Caki2 (cell line): Measurements from ENCODE around the gene UBAC1. TPM values are rescaled to one million over a fixed set of nuclear protein-coding genes. Genes with fewer than 3 reads are reported as not detected.
"Not testable (repeated sequence)": the region's sequence is repeated elsewhere in the genome, so short reads cannot be mapped to it uniquely, and the experiment has no call there.

Experiments used
- DNase-seq: peaks from one replicate; pipeline ENCODE4 v3.0.0-alpha.2; 2015; ENCODE audit warnings: low read depth
- in situ Hi-C: cut with HindIII; loops from 2 replicates; pipeline ENCODE4 v1.10.0; 2016; ENCODE audit warnings: low sequenced_read_pairs, low pct_unique_long_range_greater_than_20kb, mixed read lengths
- total RNA-seq: library from RNA; depleted of rRNA; stranded (reverse); fragments of >200 nt; shearing (Covaris generic); gene quantifications from 2 replicates; pipeline ENCODE4 v1.2.3, GENCODE V29; 2014; ENCODE audit warnings: low replicate concordance

Gene UBAC1
- total RNA-seq, 1 experiment from 2014 or later: 72.0 TPM

DNA sequence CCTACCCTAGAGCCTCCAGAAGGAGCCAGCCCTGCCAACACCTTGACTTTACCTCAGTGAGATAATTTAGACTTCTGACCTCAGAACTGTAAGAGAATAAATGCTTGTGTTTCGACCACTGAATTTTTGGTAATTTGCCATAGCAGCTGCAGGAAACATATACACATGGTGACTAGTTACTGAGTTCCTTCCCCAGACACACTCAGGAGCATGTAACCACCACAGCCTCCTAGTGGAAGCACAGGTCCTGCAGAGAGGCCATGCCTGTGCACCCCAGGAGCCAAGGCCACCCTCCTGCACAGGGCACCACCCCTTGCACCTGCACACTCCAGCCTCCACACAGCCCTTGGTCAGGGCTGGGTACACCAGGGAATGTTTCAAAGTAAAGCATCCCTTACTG, 46.3 kb downstream of the UBAC1 start:
- in situ Hi-C loops: no loop called here
- no peak for DNase-seq

DNA sequence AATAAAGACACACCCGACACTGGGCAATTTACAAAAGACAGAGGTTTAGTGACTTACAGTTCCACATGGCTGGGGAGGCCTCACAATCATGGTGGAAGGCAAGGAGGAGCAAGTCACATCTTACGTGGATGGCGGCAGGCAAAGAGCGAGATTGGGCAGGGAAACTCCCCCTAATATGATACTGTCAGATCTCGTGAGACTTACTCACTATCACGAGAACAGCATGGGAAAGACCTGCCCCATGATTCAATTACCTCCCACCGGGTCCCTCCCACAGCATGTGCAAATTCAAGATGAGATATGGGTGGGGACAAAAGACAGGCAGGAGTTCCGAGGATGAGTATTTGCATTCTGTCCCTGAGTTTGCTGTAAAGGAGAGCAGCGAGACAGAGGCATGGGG, 49.9 kb downstream of the UBAC1 start:
- in situ Hi-C loops: not testable (repeated sequence)

DNA sequence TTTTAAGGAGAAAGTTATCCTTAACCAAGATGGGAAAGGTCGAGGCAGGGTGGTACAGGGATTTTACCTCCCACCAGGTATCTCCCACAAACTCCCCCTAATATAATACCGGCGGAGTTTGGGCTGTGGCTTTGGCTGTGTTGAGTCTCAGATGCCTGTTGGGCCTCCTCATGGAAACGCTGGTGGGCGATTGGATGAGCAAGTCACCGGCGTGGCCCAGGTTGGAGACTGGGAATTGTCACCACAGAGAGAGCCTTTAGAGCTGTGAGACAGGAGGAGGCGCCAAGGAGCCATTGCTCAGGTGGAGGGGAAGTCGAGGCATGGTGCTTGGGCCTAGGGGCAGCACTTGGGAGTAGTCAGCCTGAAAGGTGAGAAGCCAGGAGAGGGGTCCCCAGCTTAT, 50.4 kb downstream of the UBAC1 start:
- no peak for DNase-seq
- in situ Hi-C loops: no loop called here

More for the DNA sequence above, 49.9 kb downstream of the UBAC1 start:
- DNase-seq: not testable (repeated sequence)

DNA sequence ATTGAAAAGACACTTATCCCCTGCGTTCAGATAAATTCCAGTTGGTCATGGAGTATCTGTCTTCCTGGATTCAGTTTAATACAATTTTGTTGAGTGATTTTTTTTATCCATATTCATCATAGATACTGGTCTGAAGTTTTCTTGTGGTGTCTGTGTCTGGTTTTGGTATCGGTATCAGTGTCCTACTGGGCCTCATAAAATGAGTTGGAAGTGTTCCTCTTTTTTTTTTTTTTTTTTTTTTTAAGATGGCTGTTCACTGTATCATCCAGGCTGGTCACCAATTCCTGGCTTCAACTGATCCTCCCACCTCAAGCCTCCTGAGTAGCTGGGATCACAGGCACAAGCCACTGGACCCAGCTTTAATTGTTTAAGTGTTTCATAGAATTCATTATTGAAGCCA, 51.0 kb downstream of the UBAC1 start:
- no peak for DNase-seq
- in situ Hi-C loops: no loop called here

DNA sequence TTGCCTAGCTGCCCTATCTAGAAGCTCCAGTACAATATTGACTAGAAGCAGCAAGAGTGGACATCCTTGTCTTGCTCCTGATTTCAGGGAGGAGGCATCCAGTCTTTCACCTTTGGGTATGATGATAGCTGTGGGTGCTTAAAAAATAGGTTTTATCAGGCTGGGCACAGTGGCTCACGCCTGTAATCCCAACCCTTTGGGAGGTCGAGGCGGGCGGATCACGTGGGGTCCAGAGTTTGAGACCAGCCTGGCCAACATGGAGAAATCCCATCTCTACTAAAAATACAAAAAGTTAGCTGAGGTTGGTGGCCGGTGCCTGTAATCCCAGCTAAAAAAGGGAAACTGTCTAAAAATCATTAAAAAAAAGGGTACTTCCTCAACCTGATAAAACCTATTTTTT, 51.8 kb downstream of the UBAC1 start:
- in situ Hi-C loops: no loop called here

DNA sequence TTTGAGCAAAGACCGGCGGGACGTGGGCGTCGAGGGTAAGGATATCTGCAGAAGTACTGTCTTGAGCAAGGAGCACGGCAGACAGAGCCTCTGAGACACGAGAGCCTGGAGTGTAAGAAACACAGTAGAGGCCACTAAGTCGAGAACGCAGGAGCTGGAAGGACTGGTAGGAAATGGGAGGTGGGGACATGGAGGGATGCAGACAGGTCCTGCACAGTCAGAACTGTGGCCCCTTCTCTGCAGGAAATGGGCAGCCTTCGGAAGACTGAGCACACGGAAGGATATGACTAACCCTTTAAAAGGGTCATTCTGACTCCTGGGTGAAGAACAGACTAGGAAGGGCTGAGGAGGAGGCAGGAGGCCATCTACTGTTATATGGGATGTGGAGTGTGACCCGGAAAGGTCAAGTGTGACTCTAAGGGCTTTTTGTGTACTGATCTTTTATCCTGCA, 52.4 kb downstream of the UBAC1 start:
- in situ Hi-C loops: no loop called here
- DNase-seq: no peak

More for the DNA sequence above, 51.8 kb downstream of the UBAC1 start:
- no peak for DNase-seq

DNA sequence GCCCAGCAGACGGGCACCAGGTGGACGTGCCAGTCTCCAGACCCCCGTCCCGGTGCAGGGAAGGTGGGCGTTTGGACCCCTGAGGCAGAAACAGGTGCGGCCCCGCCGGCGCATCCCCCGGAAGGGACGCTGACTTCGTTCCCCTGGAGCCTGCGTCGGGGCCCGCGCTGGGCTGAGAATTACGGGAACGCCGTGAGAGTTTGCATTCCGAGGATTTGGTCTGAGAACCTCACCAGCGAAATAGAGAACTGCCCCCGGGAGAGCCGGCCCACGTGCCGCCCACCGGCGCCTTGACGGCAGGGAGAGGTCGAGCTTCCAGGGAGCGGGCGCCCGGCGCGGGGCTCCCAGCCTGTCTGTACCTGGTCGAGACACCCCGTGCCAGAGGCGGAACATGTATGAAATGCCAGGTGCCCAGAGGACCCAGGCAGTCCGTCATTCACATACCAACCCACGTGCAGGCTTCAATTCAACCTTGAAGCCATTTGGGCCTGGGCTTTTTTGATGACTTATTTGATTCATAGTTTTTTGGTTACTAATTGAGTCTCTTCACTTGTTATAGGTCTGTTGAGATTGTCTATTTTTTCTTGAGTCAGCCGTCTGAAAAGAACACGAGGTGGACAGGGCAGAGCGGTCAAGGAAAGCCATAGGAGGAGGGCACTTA, 53.0 kb downstream of the UBAC1 start:
- in situ Hi-C loops: no loop called here
- peak; percentile 21 for DNase-seq

DNA sequence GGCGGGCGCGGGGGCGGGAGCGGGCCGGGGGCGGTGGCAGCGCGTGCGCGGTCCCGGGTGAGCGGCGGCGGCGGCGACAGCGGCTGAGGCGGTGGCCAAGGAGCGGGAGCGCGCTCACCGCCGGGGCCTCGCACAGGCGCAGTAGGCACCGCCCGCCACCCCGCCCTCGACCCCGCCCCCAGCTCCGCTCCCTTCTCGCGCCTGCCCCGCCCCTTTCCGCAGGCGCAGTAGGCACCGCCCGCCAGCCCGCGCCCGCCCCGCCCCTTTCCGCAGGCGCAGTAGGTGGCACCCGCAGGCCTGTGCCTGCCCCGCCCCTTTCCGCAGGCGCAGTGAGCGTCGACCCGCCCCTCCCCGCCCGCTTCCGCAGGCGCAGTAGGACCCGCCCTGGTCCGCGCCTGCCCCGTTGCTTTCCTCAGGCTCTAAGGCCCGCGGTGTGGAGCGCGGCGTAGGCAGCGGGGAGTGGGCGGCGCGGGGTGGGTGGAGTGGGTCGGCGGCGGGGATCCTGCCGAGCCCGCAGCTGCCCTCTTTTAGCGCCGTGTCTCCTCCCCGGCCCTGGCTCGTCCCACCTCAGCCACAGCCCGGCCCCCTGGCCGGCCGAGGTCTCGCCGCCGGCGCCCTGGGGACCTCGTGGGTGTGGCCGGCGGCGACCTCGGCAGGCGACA, 53.6 kb downstream of the UBAC1 start, which contains the start of gene CAMSAP1:
TSS of gene CAMSAP1 (minus strand) at position 116 of the 662 bp plus-strand sequence. CDS start 387 bp downstream, outside the sequence.
- in situ Hi-C loops: no loop called here
- DNase-seq: peak; percentile 76

DNA sequence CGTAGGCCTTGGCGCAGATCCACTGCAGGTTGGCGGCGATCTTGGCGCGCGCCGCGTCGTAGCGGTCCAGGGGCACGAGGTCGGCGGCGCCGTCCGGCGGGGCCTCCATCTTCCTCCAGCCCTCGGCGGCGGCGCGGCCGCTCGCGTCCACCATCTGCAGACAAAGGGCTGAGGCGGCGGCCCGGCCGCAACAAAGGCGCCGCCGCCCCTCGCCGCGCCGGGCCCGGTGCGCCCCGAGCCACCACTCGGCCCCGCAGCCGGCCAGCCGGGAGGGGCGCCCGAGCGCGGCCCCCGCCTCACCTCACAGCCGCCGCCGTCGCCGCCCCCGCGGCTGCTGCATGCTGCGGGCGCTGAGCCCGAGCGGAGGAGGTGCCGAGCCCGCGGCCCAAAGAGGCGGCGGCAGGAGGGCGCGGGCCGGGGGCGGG, 54.2 kb downstream of the UBAC1 start:
- DNase-seq: peak; percentile 22
- in situ Hi-C loops: no loop called here

DNA sequence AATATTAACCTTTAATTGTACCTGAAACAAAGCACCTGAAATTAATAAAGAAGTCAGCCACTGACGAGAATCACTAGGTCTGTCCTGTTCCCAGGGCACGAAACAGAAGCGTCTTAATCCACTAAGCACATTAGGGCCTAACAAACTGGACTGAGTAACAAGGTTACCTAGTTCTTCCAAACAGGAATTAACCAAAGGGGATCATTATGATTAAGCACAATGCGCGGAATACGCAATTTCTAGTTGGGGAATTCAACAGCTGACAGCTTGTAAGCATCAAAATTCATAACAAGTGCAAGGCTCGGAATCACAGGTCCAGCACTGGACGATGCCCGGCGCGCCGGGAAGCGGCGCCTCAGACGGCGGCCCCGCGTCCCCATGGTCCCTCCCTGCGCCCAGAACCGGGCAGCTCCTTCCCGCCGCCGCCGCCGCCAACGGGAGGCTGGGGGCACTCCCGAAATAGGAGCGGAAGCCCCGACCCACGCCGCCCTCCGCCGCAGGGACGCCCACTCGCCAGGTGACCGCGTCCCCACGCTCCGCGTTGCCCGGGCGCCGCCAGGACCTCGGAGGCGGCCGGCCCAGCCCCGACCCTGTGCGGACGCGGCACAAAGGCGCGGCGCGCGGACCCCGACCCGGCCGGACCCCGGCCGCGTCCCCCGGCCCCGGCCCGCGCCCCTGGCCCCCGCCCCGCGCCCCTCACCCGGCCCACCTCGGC, 54.7 kb downstream of the UBAC1 start:
- DNase-seq: peak; percentile 36
- in situ Hi-C loops: no loop called here

DNA sequence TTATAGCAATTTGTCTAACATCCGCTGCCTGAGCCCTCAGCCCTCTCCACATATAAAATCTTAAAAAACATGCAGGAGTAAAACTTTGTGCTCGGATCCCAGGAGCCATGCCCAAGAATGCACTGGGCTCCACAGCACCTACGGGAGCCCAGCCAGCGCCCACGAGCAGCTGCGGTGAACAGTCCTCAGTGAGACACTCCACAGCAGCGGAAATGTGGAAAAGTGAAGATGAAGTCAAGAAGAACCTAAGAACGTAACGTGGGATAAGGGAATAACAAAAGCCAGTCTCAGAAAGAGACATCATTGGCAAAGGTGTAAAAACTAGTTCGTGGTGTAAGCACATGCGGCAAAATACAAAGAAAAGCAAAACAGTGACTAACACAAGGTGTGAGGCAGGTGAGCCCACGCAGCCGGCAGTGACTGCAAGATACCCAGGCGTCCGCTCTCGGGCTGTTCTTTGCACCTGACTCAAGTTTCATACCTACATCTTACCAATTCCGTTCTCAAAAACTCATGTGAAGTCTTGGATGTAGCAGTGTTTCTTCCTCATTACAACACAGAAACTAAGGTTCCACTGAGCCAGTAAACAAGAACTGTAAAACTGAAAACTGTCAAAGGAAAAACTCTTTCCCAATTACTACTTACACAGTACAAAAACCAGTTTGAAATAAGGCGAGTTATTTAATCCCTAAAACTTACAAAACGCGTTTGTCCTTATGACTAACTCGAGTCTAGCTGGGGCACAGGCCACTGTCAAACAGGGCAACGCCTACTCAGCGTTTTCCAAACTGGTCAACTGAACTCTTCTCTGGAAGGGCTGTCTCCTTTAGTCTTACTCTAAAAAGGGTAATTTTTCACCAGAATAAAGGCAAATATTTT, 55.6 kb downstream of the UBAC1 start:
- peak; percentile 27 for DNase-seq
- in situ Hi-C loops: no loop called here

DNA sequence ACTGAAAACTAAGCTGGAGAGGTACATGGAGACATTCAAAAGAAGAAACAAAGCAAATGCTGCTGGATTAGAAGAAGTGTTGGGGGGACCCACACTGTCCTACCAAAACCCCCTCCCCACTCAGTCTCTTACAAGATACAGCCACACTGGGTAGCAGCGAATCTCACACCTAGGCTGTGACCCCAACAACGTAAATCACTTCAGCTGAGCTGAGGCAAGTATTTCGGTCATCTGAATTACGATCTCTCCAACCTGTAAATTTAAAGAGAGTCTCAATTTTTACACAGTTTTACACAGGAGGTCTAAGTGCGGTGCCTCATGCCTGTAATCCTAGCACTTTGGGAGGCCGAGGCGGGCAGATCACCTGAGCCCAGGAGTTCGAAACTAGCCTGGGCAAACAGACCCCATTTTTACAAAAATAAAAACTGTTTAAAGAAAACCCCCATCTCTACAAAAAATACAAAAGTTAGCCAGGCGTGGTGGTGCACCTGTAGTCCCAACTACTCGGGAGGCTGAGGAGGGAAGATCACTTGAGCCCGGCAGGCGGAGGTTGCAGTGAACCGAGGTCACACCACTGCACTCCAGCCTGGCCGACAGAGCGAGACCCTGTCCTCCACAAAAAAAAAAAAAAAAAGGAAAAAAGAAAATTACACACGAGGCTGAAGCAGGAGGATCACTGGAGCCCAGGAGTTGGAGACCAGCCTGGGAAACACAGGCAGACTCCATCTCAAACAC, 57.2 kb downstream of the UBAC1 start:
- in situ Hi-C loops: no loop called here
- no peak for DNase-seq

DNA sequence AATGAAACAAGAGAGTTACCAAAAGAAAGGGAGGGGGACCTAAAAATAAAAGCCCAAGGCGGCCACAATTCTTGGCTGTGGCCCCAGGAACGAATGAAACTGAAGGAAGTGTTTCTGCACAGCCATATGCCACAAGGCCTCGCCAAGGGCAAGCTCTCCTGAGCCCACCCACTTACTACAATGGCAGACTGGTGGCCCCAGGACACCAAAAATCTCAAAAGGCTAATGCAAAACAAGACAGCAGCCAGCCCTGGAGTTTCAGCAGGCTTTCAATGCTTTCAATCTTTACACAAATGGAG, 57.9 kb downstream of the UBAC1 start:
- in situ Hi-C loops: no loop called here
- no peak for DNase-seq

DNA sequence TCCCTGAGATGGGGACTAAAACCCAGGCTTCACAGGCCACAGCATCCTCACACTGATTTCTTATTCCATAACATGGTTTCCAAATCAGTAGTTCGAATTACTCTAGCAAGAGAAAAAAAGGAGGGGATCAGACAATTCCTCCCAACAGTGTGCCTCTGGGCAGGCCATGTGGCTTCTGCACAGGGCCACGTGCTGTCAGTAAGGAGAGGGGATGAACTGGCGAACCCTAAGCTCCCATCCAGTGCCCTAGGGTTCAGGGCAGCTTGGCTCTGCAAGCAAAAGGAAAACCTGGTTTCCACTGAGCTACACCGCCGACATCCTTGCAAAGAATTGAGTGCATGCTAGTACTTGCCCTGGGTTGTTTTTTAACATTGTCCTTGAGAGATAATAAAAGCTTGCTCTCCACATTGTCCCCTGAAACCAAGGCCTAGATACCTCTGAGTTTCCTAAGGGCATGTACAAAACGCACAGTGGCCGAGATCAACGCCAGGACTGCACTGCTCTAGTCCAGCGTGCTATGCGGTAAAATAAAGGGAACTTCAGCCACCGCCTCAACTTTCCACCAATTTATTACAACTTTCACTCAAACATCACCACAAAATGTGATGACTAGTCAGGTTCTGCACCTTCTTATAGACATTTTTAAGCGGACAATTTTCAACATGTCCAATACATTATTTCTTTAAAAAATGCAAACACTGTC, 58.4 kb downstream of the UBAC1 start:
- in situ Hi-C loops: no loop called here
- DNase-seq: no peak

DNA sequence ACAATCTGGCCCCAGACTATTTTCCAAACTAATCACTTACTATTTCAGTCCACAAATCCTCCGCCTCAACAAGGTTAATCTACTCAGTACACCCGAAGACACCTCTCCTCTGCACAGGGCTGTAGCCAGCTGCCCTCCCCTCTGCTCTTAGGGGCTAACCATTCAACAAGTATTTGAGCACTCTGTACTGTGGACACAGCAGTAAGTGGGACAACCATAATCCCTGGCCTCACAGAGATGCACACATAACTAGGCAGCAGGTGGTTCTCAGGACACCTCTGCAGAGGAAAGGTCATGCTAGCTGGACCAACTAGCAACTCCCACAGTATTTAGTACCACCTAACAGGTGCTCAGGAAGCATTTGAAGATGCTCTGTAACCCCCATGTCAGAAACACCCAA, 59.3 kb downstream of the UBAC1 start:
- DNase-seq: no peak
- in situ Hi-C loops: no loop called here

DNA sequence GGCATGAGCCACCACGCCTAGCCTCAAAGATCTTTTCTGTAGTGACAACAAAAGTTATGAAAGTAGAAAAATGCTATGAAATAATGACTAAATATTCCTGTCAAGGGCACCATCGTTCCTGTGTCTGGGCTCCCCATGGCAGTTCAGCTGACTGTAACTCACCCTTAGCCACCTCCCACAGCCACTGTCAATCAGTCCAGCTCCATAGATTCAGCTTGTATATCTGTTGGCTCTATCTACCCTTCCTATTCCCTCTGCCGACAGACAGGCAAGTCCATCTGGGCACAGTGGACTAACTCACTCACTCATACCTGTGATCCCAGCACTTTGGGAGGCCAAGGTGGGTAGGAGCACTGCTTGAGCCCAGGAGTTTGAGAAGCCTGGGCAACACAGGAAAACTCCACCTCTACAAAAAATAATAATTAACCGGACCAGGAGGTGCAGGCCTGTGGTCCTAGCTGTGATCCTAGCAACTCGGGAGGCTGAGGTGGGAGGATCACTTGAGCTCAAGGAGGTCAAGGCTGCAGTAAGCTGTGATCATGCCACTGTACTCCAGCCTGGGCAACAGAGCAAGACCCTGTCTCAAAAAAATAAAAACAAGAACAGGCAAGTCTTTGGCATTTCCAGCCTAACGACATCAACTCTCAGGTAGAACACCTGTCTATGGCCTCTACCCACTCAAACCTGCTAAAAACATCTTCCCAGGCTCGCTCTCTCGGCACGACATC, 60.0 kb downstream of the UBAC1 start:
- in situ Hi-C loops: no loop called here
- no peak for DNase-seq
